ENCODE measurements around the gene NTM.

GRCh38 chr11:131350872-131351271, 19.5 kb upstream of the NTM start:
- TF ChIP-seq NFRKB (IDR thresholded peaks at IDR 0.05) (no peak), FOXA1 (IDR thresholded peaks at IDR 0.05) (no peak), FOXM1 (IDR thresholded peaks at IDR 0.05; ENCODE audit: borderline replicate concordance) (no peak)
